SU-DHL-6 (cell line): Measurements from ENCODE around the gene SEMA4C.

Experiments
- CTCF ChIP-seq: fragments of 200-600 bp; sonication (generic); IDR thresholded peaks from one replicate; pipeline ENCODE4 v1.5.1; 2017; ENCODE audit warnings: antibody characterized with exemption, mild to moderate bottlenecking, low read length, moderate library complexity; ENCODE audit not compliant: insufficient read depth, poor library complexity, severe bottlenecking
- EZH2phosphoT487 ChIP-seq: fragments of 200-600 bp; sonication (generic), shearing (Covaris generic); conservative IDR thresholded peaks from 2 replicates; pipeline ENCODE4 v1.6.1; 2018; ENCODE audit warnings: mild to moderate bottlenecking, antibody characterized with exemption, low read length, moderate library complexity, mixed read lengths

- TF ChIP-seq CTCF (no peak), EZH2phosphoT487 (no peak)
These were observed 29.5 kb upstream of the SEMA4C start for GRCh38 chr2:96899413-96899741.
